LNCAP (cell line): ENCODE data around the gene HS3ST6.

ENCODE experiments used
- CTCF ChIP-seq: fragments of 450-650 bp; IDR thresholded peaks from 2 replicates; pipeline ENCODE4 v1.5.1; 2017; ENCODE audit warnings: mild to moderate bottlenecking

Gene HS3ST6

GRCh38 chr16:1900452-1900774 lies 17.8 kb downstream of the HS3ST6 start:
- no peak for TF ChIP-seq CTCF

GRCh38 chr16:1899641-1900451 lies 18.4 kb downstream of the HS3ST6 start:
- no peak for TF ChIP-seq CTCF

GRCh38 chr16:1895949-1896675 lies 22.1 kb downstream of the HS3ST6 start:
- TF ChIP-seq CTCF = no peak

- no peak for TF ChIP-seq CTCF
These were observed 23.1 kb downstream of the HS3ST6 start for GRCh38 chr16:1895068-1895467.

- no peak for TF ChIP-seq CTCF
These were observed 27.5 kb downstream of the HS3ST6 start for GRCh38 chr16:1890708-1891050.

- no peak for TF ChIP-seq CTCF
These were observed 28.0 kb downstream of the HS3ST6 start for GRCh38 chr16:1890024-1890707.

- no peak for TF ChIP-seq CTCF
These were observed 30.4 kb downstream of the HS3ST6 start for GRCh38 chr16:1887711-1888354.
